Hypothalamus (tissue), 51 donors: Measurements from ENCODE around the gene CXCR2.
"Not testable (repeated sequence)": the region's sequence is repeated elsewhere in the genome, so short reads cannot be mapped to it uniquely, and the experiment has no call there.

Experiments used
- DNase-seq, 51 donors: peaks; one replicate each; lab custom pipeline; 2025; lab: John Stamatoyannopoulos, UW

CXCR2 gene

DNA sequence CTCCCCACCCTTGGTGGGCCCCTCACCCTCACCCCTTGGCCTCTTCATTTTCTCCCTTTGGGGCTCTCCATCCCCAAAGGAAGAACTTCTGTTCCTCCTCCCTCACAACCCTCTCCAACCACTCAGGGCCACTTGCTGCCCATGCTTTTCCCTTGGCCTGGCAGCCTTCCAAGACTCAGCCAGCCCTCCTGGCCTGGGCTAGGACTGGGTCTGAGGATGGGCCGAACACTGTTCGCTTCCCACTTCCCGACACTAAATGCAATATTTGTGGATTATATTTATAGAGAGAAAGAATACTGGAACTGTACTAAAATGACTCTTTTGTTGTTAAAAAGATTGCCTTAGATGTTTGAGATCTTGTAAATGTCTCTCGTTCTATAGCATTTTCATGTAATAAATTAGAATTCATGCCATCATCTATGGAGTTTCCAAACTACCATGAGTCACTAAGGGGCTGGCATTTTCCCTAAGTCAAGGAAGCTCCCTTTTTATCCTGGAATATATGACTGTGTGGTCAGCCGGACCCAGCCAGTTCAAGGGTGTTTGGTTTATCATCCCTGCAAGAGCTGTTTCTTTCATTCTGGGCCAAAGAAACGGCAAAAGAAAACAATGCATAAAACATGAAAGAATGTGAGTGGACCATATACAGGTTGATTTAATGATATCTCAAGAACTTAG, 3.8 kb downstream of the CXCR2 start:
- DNase-seq = no peak

- no peak for DNase-seq
Observed at GRCh38 chr2:218130377-218130776, 4.5 kb downstream of the CXCR2 start.

DNA sequence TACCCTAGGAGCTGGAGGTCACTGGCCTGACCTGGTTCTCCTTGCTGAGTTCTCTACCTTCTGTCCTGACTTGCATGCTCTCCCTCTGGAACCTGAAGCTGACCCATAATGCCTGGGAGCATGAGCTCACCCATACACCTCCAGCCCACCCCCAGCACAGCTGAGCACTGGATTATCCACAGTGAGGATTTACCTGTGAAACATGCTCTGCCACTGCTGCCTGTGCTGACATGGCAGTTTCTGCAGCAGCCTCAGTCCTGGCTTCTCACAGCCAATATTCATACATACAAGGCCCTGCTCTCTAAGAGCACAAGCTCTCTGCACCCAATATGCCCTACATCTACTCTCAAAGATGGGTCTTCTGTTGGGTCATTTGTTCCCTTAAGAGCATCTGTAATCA, 5.0 kb downstream of the CXCR2 start:
- DNase-seq = no peak

GRCh38 chr2:218137514-218137913, 11.7 kb downstream of the CXCR2 start:
- DNase-seq = no peak

DNA sequence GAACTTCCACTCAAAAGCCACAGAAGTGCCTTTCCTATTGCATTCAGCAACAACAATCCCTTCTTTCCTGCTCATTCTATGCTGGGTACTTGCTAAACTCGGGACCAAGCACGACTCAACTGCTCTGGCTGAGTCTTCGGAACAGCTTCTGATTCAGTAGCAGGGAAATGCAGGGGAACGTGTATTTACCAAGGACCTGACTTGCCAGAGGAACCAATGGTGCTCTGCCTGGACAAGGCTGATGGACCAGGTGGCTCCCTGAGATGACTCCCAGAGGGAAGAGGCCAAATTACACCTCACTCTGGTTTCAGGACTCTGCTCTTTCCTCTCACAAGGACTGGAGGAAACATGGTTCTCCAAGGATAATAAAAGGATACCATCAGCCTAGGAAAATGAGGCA, 12.2 kb downstream of the CXCR2 start:
- no peak for DNase-seq

GRCh38 chr2:218145124-218145523, 19.3 kb downstream of the CXCR2 start:
- DNase-seq = no peak

- no peak for DNase-seq
Observed at GRCh38 chr2:218146056-218146455, 20.2 kb downstream of the CXCR2 start.

GRCh38 chr2:218149098-218149497, 23.3 kb downstream of the CXCR2 start:
- DNase-seq = no peak

GRCh38 chr2:218149848-218150440, 24.1 kb downstream of the CXCR2 start:
- DNase-seq = no peak

DNA sequence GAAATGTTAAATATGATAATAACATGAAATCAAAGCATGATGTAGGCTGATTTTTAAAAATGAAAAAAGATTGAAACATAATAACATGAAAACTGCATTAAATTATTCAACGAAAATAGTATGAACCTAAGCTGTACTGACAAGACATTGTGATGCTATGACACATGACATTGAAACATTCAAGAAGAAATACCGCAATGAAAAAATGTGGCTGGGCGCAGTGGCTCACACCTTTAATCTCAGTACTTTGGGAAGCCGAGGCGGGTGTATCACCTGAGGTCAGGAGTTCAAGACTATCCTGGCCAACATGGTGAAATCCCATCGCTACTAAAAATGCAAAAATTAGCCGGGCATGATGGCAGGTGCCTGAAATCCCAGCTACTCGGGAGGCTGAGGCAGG, 26.3 kb downstream of the CXCR2 start:
- no peak for DNase-seq

GRCh38 chr2:218152777-218153176, 26.9 kb downstream of the CXCR2 start:
- DNase-seq = peak in 3 of 51 donors; percentile 5 to 12 (median 7)

GRCh38 chr2:218155953-218156479, 30.2 kb downstream of the CXCR2 start:
- DNase-seq = no peak

DNA sequence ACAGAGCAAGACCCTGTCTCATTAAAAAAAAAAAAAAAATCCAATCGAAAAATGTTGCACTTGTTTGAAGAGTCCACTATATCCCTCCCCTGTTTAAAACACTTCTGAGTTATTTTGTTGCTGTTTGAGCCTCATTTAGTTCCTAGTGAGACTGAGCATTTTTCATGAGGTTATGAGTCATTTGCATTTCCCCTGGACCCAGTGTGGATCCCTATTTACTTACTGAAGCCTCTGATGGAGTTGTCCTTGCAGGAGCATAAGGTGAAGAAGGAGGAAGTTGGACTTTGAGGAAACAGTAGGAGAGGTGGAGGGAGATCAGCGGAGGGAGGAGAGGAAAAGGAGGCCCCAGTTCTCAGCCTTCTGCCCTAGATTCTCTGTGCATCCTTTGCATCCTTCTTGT, 35.8 kb downstream of the CXCR2 start:
- DNase-seq = no peak

DNA sequence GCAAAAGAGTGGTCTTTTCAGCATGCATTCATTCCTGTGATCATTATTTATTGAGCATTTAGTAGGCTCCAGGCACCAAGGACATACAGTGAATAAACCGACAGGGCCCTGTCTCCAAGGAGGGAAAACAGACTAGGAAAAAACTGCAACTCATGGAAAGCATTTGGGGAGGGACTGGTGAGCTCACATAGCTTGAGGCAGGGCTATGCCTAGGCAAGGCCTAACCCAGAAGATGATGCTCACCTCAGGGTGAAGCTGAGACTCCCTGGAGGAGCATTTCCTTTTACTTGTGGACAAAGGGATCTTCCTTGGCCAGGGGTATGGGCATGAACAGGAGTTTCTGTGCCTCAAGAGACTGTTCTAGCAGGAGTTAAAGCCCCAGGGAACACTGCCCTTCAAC, 37.0 kb downstream of the CXCR2 start:
- no peak for DNase-seq

GRCh38 chr2:218166791-218167190, 41.0 kb downstream of the CXCR2 start, which contains the start of gene CXCR1:
Gene CXCR1 (minus strand): TSS chr2:218166962. CDS start chr2:218165211, 1,751 bp downstream.
- DNase-seq = no peak

DNA sequence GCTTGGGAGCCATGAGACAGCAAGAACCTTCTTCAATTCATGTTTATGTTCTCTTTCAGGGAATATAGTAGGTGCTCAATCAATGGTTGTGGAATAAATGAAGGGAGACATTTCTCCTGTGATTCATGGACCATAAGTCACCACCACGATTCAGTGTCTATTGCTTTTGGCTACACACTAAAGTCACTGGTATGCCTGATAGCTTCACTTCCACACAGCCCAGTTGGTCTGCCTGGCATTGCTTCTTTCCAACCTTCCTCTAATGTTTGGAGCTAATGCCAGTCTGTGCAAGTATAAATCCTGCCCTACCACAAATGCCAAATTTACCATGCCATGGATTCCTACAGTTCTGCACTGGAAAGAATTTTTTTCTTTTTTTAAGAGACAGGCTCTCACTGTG, 42.2 kb downstream of the CXCR2 start:
- no peak for DNase-seq

DNA sequence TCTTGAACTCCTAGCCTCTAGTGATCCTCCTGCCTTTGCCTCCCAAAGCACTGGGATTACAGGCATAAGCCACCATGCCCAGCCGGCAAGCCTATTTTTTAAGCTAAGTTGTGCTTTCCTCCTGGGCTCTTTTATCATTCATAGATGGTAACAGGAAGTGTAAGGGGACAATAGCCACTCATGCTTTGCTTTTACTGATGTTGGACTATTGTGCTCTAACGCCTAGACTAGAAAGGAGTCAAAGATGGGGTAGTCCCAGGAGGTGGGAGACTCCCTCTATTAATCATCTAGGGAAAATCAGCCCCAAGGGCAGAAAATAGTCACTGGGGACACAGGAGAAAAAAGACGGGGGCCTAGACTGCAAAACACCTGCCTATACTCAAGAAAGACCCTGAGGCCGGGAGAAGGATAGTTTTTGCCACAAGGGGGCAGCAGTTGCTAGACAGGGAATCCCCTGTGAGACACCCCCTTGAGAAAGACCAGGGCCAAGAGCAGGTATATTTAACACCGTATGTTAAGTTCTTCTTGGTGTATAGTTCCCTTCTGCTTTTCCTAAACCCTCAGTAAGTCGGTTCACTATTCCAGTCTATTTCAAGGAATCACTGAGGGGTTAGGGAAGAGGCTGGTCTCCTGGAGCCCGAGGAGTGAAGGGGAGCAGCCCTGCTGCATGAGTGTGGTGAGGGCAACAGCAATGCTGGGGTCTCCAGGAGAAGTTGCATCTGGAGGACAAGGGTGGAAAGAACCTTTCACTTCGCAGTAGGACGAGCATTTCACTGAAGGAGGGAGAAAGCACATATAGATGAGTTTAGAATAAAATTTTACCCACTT, 43.0 kb downstream of the CXCR2 start:
- peak in 11 of 51 donors; percentile 1 to 41 (median 6) for DNase-seq

- DNase-seq = no peak
Observed at GRCh38 chr2:218169757-218170546, 44.1 kb downstream of the CXCR2 start.

GRCh38 chr2:218171744-218172143, 45.9 kb downstream of the CXCR2 start:
- not testable (repeated sequence) for DNase-seq

- DNase-seq = no peak
Observed at GRCh38 chr2:218172845-218173244, 47.0 kb downstream of the CXCR2 start.

DNA sequence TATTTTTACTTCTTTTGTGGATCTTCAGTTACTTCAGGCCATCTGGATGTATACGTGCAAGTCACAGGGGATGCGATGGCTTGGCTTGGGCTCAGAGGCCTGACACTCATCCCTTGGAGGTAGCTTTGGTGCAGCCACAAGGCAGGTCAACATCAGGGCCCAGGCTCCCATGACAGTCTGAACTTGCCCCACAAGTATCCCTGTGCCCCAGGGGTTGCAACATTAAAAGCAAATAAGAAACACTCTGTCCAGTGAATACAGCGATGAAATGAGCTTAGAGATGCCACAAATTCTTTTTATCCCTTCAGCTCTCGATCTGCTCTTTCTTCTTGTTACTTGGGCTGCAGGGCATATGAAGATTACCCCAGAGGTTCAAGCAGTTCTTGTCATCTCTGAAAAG, 54.0 kb downstream of the CXCR2 start:
- no peak for DNase-seq
